Adrenal gland (tissue), 5 donors: Measurements from ENCODE around the gene GRIA1.

Experiments used
- POLR2A ChIP-seq, 2 donors: fragments of 450-650 bp; IDR thresholded peaks; one replicate each; pipeline ENCODE4 v1.6.1; 2017; ENCODE audit warnings: antibody characterized with exemption in 2 of 2, mild to moderate bottlenecking in 2 of 2, moderate library complexity in 1 of 2
- TF ChIP-seq, protein P1 (sequence below), 6 experiments: fragments of 450-650 bp in 4 of 6; fragments of 200-600 bp in 2 of 6; sonication (generic) in 1 of 6; IDR thresholded peaks; 1 replicate in 5 of 6; 2 replicates in 1 of 6; pipeline versions ENCODE4 v1.5.1 to v1.8.0; 2016 to 2021; ENCODE audit warnings: antibody characterized with exemption in 6 of 6, mild to moderate bottlenecking in 2 of 6, moderate library complexity in 1 of 6
- donor health status: DM: no; HTN: no; CAD: no.

DNA sequence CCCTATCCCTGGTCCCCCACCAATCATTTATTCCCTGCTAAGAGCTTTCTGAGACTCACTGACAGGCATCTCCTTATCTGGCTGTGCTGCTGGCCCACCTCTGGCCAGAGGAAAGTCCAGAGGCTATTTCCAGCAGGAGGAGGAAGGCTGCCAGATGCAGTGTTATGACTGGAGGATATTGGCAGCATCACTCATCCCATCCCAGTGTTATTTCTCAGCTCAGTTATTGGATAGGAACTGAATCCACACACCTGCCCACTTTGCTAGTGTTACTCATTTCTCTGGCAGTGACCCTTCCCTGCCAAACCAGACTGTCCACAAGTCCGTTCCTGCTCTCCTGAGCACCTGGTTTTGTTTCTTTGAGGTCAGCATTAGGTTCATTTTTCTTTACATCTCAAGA lies 228.2 kb downstream of the GRIA1 start:
- TF ChIP-seq, protein P1, sequence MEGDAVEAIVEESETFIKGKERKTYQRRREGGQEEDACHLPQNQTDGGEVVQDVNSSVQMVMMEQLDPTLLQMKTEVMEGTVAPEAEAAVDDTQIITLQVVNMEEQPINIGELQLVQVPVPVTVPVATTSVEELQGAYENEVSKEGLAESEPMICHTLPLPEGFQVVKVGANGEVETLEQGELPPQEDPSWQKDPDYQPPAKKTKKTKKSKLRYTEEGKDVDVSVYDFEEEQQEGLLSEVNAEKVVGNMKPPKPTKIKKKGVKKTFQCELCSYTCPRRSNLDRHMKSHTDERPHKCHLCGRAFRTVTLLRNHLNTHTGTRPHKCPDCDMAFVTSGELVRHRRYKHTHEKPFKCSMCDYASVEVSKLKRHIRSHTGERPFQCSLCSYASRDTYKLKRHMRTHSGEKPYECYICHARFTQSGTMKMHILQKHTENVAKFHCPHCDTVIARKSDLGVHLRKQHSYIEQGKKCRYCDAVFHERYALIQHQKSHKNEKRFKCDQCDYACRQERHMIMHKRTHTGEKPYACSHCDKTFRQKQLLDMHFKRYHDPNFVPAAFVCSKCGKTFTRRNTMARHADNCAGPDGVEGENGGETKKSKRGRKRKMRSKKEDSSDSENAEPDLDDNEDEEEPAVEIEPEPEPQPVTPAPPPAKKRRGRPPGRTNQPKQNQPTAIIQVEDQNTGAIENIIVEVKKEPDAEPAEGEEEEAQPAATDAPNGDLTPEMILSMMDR (IDR thresholded peaks at IDR 0.05) = no peak
- TF ChIP-seq POLR2A (IDR thresholded peaks at IDR 0.05) = no peak
